GM21825 (cell line): ENCODE results near the gene FYCO1.

Experiments used
- ATAC-seq: cut with Tn5 transposase; IDR thresholded peaks from one replicate; pipeline ENCODE4 v1.9.1; 2021; ENCODE audit warnings: mild to moderate bottlenecking, moderate library complexity; ENCODE audit not compliant: unreplicated experiment

The FYCO1 gene

DNA sequence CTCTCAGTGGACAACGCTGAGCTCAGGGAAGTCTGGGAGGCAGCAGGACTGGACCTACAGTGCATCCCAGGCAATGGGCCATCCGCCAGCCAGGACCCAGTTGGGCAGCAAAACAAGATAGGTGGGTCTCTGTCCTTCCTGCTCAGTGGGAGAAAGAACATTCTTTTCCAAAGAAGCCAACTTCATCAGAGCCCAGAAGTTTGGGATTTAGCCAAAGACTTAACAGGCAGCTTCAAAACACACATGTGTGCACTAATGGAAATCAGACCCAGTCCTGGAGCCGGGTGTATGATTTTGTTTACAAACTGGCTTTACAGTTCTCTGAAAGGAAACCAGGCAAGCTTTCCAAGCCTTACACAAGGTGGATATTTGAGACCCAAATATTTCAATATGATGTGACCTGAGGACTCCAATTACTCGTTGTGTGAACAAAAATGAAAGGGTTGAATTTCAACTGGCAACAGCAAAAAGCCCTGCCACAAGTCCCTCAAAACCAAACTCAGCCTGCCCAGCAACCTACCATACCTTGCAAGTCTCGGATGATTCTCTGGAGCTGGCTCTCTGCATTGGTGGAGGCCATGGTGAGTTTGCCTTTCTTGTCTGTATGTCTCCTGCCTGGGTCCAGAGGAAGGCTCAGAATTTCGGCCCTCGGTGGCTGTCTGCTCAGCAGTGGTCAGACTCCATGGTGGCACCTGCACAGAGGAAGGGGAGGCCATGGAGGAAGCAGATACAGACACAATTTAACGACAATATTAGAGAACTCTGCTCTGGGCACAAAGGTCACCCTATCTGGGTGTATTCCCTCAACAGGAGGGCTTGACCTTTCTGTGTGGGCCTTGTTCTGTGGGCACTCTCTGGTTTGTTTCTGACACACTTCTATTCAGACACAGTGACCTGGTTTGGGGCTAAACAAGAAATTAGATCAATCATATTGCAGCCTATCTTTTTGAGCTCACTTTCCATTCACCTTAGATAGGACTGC lies 11.0 kb downstream of the FYCO1 start:
- no peak for ATAC-seq

DNA sequence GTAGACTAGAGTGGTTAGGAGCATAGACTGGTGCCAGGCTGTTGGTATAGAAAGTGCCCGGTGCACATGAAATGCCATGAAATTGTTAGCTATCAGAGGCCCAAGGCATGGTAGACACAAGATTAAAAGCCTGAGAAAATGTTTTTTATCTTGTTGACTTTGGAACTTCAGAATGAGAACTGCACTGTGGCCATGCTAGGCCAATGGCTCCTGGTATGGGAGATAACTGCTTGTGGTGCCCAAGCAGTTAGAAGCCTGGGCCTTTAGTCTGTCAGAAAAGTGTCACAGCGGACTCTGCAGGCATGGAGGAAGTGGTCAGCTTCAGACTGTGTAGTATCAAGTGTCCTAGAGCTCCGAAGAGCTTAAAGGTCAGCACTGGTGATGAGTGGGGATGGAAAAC lies 11.9 kb downstream of the FYCO1 start:
- no peak for ATAC-seq

DNA sequence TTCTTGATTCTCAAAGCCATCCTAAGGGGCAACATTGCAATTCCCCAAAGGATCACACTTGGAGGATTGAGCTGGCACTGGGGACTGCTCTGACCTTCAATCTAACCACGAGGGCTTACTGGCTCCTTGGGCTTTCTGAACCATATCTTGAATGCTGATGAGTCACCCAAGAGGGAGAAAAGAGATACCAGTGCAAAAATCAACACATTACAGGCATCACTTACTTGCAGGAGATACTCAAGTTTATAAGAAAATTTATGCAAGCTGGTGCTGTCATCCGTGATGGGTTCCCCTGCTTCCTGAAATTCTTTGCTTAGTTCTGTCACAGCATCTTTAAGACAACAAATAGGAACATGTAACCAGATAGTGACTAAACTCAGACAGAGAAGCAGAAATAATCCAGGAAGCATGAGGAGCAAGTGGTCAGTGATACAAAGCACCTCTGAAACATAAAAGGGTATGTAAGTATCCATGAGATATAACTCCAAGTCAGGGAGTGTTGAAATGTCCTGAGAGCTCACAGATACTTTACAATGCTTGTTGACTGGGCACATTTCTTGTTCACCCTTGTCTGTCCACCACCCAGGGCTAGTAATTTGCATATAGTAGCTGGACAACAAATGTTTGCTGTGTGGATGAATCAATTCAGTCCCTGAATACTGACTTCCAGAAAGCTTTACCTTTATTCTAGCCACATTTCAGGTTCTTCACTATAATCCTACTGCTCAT lies 14.1 kb downstream of the FYCO1 start:
- ATAC-seq, result no peak

DNA sequence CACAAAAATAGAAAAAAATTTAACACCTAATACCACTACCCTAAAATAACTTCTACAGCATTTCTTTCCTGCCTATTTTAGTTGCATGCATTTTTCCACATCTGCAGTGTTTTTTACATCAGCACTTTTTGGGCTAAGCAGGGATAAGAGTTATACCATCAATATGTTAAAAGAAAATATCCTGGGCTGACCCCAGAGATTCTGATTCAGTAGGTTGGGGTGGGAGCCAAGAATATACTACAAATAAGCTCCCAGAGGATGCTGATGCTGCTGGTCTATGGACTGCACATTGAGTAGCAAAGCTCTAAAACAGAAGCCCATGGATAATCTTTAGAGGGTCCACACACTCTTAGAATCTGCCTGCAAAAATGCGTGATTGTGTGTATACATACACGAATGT lies 14.8 kb downstream of the FYCO1 start:
- ATAC-seq, result no peak

DNA sequence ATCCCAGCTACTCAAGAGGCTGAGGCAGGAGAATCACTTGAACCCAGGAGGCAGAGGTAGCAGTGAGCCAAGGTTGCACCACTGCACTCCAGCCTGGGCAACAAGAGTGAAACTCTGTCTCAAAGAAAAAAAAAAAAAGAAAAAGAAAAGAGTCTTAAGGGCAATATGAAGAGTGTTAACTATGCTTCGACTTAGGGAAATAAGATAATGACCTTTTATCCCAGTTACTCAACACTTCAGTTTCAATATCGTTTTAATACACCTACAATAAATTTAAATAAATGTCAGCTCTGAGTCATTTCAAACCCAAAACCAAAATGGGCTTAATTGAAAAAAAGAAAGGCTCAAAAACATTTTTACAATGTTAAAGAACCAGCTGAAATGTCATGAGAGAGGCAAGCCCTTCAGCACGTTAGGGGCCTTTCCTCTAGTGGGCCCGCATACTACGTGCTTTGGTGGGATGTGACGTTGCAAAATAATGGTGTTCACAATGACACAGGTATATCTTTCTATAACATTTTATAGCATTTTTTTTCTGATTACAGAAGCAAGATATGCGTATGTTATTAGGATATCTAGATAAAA lies 15.3 kb downstream of the FYCO1 start:
- ATAC-seq, result no peak

DNA sequence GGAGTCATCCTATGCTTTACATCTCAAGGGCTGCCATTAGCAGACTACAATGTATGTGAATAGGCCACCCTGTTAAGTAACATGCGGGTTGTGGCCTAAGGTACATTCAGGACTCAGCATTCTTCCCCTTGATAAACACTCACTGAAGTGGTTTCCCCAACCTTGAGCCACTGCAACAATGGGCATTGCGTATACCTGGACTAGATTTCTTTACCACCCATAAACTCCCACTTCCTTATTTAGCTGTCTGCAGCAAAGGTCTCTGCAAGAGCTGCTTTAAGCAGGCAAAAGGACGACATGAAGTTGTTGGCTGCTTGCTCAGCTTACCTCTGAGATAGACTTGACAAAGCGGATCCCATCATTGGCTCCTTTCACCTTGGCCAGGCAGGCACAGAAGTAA lies 16.2 kb downstream of the FYCO1 start:
- no peak for ATAC-seq

DNA sequence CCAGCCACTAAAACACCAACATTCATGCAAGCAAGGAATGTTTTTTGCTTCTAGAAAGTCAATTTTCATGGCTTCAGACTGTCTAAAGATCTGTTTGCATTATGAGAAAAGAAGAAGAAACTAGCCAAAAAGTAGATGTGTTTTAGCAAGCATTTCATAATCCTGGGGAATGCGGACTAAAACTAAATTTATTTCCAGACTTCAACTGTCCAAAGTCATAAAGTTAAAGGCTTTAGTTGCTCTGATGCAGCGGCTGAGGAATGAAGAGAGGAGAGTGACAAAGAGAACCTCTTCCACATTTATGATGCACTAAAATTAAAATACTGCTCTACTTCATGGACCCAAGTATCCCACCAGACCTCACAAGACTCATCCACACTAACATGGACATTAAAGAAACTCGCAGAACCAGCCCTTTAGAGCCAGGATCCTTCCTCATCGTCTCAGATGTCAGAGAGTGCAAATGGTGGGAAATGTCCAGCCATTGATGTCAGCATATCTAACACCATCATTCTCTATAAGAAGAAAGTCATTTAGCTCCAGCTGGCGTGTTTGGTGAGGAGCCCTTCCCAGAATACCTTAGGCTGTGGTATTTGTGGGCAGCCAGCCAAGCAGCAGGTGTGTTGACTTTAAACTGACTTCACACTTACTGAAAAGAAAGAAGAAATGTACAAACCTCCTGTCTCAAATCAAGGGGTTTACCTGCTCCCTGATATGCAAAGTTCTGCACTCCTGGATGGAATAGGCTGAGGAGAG lies 17.4 kb downstream of the FYCO1 start:
- ATAC-seq, result no peak

DNA sequence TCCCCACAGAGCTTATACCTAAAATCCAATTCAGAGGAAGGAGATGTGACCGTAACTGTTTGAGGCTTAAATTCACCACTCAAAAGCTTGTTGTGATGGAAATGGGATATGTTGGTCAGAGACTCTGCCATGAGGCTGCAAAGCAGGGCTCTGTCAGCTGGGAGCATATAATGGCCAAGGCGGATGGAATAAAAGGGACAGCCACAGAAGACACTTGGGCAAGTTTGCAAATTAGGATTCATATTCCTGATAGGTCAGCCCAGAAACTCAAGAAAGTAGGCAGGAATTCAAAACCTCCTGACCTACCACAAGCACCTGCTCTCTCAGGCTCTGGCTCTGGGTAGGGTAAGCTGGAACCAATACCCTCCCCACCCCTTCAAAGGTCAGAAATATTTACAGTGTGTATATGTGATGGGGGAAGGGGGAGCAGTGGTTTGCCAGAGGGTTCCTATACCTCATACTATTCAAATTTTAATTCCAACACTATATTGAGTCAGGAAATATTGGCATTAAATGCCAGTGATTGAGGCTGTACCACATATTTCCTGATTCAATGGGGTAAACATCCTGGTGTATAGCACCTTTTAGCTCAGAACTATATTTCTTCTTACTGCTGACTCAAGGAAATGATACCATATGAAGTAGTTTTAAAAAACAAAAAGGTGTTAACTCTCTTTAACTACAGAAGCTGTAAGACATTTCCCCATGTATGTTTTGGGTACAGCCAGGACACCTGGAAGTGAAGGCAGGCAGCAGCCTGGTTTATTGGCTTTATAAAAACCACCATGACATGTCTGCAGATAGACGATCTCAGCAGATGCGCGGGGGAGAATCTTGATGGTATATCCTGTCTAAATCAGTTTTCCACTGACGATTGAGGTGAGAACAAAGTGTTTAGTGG lies 19.2 kb downstream of the FYCO1 start:
- ATAC-seq, result no peak

DNA sequence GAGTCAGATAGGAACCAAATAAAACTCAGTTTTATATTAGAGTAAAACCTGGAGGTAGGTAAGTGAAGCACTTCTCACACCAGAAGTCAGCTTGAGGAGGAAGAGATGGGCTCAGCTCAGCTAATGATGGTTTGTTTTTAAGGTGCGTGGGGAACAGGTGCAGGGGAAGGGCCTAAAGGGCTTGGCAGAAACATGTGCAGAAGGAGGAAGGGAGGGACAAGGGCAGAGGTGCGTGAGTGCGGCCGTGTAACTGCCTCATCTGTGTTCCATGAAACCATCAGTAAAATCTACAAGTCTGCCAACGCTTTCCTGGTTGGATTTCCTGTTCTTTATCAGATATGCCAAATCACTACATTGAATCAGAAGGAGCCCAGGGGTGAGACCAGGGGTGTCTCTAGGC lies 19.9 kb downstream of the FYCO1 start:
- no peak for ATAC-seq

DNA sequence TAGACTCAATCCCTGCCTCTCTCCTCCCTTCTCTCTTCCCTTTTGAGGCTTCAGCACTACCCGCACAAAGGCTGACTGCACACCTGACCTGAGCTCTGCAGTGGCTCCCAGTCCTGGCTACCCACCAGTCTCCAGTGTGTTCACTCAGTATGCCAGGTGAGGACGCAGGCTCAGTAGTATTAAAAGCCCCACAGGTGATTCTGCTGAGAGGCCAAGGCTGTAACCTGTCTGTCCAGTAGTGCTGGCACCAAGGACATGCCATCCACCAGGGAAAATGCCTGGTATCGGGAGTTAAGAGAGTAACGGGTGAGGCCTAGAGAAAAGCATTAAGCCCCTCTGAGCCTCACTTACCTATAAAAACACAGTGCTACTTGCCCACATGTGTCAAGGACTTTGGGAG lies 20.9 kb downstream of the FYCO1 start:
- no peak for ATAC-seq

DNA sequence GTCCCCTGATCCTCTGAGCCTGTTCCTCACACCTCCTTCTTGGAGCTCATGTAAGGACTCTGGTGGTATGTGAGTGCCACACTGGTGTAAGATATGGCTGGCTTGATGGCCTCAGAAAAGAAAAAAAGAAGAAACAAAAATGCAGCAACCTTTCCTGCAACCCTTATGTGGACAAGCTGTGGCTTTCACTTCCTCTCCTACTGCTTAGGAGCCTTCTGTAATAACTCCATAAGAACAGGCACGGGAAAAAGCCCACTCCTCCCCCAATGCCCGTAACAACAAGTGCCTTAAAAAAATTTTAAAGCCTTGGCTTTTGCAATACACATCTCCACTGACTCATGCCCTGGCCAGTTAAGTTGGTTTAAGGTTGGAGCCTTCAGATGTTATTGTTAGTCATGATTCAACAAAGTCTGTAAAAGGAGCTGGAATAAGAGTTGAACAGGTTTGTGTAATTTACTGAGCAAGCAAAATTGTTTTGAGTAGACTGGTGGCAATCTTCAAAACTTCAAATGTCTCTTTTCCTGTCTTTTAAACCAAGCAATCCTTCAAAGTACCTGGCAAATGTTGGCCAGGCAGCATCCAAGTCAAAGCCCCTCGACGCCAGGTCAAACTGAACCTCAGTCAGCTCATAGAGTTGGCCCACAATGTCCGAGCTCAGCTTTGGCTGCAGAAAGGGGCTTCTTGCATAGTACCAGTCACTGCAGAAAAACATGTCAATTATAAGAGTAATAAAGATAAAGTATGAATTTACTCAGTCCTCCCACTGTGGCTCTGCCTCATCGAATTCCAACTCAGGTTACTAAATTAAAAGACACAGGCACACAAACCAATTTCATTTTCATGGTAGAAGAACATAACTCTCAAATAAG lies 22.9 kb downstream of the FYCO1 start:
- peak; percentile 68 for ATAC-seq

DNA sequence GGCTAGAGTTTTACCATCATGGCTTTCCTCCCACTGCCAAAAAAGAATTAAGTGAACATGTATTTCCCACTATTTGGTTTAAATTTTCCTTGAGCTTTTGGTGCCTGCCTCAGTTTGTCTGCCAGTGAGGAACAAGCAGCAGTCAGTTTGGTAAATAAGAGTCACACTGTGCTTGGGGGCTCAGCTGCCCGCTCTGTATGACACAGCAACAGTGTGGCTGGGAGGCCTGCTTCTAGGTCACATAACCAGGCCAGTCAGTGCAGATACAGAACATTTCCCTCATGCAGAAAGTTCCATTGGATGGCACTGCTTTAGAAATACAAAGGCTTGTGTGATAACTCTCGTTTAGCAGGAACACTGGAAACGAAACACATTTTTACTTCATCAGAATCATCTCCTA lies 25.7 kb downstream of the FYCO1 start:
- no peak for ATAC-seq

DNA sequence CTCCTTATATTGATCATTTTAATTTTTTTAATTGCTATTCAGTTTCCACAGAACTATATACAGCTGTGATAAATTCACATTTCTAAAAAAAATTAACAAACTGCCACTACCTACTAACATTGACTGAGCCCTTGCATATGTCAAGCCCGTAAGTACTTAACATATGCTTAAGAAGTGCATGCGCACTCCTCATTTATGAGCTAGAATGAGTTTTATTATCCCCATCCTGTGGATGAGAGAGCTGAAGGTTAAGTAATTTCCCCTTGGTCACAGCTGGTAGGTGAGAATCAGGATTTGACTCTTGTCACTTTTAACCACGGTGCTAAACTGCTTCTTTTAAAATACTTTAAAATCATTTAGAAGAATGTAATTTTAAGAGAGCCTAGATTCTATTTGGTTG lies 26.5 kb downstream of the FYCO1 start:
- ATAC-seq, result no peak

DNA sequence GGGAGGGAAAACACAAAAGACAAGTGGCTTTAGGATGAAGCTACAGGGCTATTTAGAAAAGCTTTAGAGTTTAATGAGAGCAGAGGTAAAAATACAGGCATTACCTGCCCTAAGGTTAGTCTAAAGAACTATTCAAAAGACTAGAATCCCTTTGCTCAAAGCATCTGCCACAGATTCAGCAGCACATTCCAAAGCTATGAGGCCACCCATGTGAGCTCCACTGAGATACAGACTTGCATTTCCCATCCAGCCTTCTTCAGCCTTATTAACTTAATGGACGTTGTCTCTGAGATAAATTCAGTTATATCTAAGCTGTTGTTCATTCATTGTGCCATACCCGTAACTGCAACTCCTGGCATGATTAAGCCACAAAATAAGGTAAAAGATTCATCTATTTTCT lies 26.9 kb downstream of the FYCO1 start:
- ATAC-seq, result no peak

DNA sequence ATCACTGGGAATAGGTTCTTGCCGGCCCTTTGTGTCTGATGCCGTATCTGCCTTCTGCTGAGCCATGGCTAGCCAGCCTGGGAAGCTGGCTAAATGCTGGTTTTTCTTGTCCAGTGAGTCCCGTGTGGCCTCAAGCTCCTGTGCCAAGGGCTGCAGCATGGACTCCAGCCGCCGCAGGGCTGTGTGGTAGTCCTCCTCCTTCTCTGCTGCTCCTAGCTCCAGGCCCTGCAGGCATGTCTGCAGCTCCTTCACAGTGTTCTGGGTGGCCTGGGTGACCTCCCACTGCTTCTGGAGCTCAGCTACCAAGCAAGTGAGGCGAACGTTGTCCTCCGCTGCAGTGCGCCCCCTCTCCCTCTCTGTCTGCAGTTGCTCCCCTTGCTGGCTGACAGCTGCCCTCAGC lies 27.5 kb downstream of the FYCO1 start:
- ATAC-seq, result no peak

DNA sequence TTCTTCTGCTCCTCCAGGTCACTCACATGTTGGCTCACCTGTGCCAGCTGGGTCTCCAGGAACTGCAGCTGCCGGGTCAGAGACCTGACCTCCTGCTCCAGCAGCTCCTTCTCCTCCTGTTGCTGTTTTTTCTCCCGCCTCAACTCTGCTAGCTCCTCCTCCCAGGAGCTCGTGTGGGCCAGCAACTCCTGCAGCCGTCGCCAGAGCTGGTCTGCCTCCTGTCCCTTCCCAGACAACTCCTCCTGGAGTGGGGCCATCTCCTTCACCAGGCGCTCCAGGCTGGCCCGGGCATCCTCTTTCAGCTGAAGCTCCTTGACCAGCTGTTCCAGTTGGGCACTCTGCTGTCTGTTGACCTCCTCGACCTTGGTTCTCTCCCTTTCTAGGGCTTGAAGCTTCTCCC lies 27.9 kb downstream of the FYCO1 start:
- ATAC-seq, result no peak

DNA sequence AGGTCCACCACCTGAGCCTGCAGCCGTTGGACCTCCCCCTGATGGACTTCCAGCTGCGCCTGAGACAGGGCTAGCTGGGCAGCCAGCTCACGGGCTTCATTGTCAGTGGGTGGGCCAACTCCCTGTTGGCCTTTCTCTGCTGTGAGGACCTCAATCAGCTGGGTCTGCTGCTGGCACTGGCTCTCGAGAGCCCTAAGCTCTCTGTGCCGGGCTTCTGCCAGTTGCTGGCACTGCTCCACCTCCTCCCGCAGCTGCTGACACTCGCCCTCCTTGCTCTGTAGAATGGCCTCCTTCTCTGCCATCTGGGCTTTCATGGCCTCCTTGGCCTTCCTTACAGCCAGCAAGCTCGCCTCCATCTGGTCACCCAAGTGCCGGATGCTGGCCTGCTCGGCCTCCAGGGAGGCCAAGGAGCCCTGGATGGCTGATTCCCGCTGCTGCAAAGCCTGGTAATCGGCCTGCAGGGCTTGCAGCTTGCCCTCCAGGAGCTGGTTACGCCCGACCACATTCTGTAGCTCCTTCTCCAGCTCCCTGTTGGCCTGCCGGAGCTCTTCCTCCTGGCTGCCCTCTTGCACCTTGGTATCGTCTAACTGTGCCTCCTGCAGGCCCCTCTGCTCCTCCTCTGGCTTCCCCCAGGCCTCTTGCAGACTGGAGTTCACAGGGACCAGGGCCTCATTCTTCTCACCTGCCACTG lies 28.5 kb downstream of the FYCO1 start:
- ATAC-seq, result no peak

DNA sequence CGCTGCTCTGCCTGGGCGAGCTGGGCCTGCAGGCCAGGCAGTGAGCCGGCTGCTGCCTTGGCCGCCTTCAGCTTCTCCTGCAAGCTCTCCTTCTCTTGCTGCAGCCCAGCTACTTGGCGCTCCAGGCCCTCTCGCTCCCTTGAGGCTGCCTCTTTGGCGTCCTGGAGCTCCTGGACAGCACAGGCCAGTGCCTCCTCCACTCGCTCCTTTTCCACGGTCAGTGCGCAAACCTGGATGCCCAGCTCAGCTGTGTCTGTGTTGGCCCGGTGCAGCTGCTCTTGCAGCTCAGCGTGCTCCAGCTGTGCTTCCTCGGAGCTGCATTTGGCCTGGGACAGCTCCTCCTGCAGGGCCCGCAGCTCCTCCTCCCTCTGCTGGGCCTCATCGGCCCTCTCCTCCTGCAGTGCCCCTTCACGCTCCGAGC lies 29.2 kb downstream of the FYCO1 start:
- no peak for ATAC-seq

DNA sequence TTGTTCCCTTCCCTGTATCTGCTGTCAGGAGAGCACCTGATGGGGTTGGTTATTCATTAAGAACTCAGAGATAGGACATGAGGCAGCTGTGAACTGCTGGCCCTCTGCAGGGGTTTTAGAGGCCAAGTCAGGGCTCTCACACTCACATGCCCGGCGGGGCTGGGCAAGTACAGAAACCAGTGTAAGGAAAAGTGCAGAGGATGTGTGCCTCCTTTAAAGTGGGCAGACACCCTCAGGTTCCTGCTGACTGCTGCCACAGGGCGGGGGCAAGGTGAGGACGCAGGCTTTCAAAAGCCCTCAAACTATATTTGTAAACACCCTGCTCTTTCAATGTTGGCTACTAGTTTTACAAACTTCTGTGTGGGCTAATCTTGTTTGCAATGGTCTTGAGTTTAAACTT lies 30.0 kb downstream of the FYCO1 start:
- no peak for ATAC-seq
